Ectodermal cell (in vitro differentiated cells): ENCODE measurements around the gene CACNA1I.

ENCODE experiments used
- H3K27ac ChIP-seq: 2 replicates; pipeline ENCODE4 v1.7.0; 2013; ENCODE audit warnings: mild to moderate bottlenecking, low read depth, low read length; ENCODE audit not compliant: insufficient read depth, poor library complexity, severe bottlenecking
- H3K27me3 ChIP-seq: 2 replicates; pipeline ENCODE4 v1.7.0; 2013; ENCODE audit warnings: mild to moderate bottlenecking, low read length; ENCODE audit not compliant: insufficient read depth, control insufficient read depth, poor library complexity, severe bottlenecking
- H3K36me3 ChIP-seq: one replicate; pipeline ENCODE4 v1.7.0; 2013; ENCODE audit warnings: low read length; ENCODE audit not compliant: control insufficient read depth, insufficient read depth
- H3K4me1 ChIP-seq: one replicate; pipeline ENCODE4 v1.7.0; 2013; ENCODE audit warnings: low read length; ENCODE audit not compliant: control insufficient read depth, insufficient read depth
- H3K4me3 ChIP-seq: 2 replicates; pipeline ENCODE4 v1.7.0; 2013; ENCODE audit warnings: low read depth, low read length, control low read depth; ENCODE audit not compliant: insufficient read depth
- H3K9me3 ChIP-seq: 2 replicates; pipeline ENCODE4 v1.7.0; 2013; ENCODE audit warnings: mild to moderate bottlenecking, low read length, moderate library complexity; ENCODE audit not compliant: control insufficient read depth
- WGBS, 2 experiments: methylation state at CpG; one replicate each; pipeline ENCODE4 v1.1.7; 2013; ENCODE audit warnings: missing lambda C conversion rate in 2 of 2; 5-methylcytosine and 5-hydroxymethylcytosine counted together

Gene CACNA1I

GRCh38 chr22:39621826-39622225, 51.3 kb downstream of the CACNA1I start:
- no peaks in the 10 kb centered on the region for H3K27me3 ChIP-seq
- no peak overlapping the region for H3K27ac ChIP-seq
- peaks cover 6% of the 10 kb centered on the region for H3K4me1 ChIP-seq
- 92 to 93% methylated on average over 7 of the region's 7 CpGs for WGBS, 2 experiments
- no peaks in the 10 kb centered on the region for H3K36me3 ChIP-seq
- no peaks in the 10 kb centered on the region for H3K9me3 ChIP-seq
- H3K4me3 ChIP-seq = no peak overlapping the region

DNA sequence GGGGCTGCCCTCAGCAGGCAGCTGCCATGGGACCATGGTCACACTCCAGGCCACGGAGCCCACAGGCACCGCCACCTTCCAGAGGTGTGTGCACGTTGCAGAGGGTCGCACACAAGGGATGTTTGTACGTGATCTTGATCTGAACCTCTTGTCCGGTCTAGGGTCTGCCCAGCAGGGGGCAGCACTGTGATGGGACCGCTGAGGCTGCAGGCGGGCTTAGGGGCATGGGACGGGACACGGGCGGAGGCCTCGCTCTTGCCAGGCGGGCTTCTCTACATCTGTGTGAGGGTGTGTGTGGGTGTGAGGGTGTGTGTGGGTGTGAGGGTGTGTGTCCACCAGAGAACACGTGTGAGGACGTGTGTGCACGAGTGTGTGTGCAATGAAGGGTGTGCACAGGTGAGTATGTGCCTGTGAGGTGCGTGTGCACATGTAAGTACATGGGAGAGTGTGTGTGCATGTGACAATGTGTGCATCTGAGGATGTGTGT, 52.4 kb downstream of the CACNA1I start:
- Histone ChIP-seq H3K9me3 (no peaks in the 10 kb centered on the region), H3K4me1 (peaks cover 1% of the 10 kb centered on the region), H3K4me3 (no peak overlapping the region), H3K27ac (no peak overlapping the region), H3K36me3 (no peaks in the 10 kb centered on the region), H3K27me3 (no peaks in the 10 kb centered on the region)
- 67 to 69% methylated on average over 17 of the region's 17 CpGs for WGBS, 2 experiments

DNA sequence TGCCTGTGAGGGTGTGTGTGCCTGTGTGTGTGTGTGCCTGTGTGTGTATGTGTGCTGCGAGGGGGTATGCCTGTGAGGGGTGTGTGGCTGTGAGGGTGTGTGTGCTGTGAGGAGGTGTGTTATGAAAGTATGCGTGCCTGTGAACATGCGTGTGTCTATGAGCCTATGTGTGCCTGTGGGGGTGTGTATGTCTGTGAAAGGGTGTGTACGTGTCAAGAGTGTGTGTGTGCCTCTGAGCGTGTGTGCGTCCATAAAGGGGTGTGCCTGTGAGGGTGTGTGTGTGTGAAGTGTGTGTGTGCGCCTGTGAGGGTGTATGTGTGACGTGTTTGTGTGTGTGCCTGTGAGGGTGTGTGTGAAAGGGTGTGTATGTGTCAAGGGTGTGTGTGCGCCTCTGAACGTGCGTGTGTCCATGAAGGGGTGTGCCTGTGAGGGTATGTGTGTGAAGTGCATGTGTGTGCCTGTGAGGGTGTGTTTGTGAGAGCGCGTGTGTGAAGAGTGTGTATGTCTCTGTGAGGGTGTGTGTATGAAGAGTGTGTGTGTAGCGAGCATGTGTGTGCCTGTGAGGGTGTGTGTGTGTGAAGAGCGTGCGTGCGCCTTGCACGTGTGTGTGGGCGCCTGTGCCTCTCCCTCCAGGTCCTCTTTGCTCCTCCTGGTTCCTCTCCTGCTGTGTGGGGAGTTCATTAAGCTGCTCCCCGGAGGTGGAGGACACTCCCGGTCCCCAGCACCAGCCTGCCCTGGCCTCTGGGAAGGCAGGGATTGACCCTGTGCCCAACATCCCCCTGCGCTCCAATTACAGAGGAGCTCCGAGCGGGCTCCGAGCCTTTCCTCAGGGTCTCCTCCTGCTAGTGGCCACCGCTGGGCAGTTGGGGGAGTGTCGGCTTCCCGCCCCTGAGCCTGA, 53.3 kb downstream of the CACNA1I start:
- Histone ChIP-seq H3K36me3 (no peaks in the 10 kb centered on the region), H3K9me3 (no peaks in the 10 kb centered on the region), H3K4me3 (no peak overlapping the region), H3K4me1 (peaks cover 4% of the 10 kb centered on the region), H3K27me3 (no peaks in the 10 kb centered on the region), H3K27ac (no peak overlapping the region)
- 72% methylated on average over 28 of the region's 28 CpGs for WGBS, 2 experiments

DNA sequence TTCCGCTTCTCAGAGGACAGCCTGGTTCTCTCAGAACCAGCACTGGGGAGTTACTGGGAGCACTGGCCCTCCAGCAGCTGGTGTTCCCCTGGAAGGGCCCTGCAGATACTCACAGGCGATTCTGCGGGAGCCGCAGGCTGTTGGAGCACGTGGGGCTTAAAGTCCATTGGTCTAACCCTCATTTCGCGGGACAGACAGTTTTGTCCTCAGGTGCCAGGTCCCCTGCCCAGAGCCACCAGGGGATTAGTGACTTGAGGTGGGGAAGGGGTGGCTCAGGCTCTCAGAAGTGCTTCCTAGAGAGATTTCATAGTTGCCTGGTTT, 53.9 kb downstream of the CACNA1I start:
- H3K9me3 ChIP-seq = no peaks in the 10 kb centered on the region
- peaks cover 4% of the 10 kb centered on the region for H3K4me1 ChIP-seq
- H3K27me3 ChIP-seq = no peaks in the 10 kb centered on the region
- no peak overlapping the region for H3K4me3 ChIP-seq
- 53 to 63% methylated on average over 7 of the region's 7 CpGs for WGBS, 2 experiments
- no peak overlapping the region for H3K27ac ChIP-seq
- H3K36me3 ChIP-seq = no peaks in the 10 kb centered on the region

- no peaks in the 10 kb centered on the region for H3K36me3 ChIP-seq
- no peaks in the 10 kb centered on the region for H3K27me3 ChIP-seq
- no peak overlapping the region for H3K27ac ChIP-seq
- WGBS, 2 experiments = 67 to 71% methylated on average over 21 to 22 of the region's 22 CpGs
- no peaks in the 10 kb centered on the region for H3K9me3 ChIP-seq
- no peak overlapping the region for H3K4me3 ChIP-seq
- peaks cover 4% of the 10 kb centered on the region for H3K4me1 ChIP-seq
Observed at GRCh38 chr22:39625569-39626537, 55.3 kb downstream of the CACNA1I start.

DNA sequence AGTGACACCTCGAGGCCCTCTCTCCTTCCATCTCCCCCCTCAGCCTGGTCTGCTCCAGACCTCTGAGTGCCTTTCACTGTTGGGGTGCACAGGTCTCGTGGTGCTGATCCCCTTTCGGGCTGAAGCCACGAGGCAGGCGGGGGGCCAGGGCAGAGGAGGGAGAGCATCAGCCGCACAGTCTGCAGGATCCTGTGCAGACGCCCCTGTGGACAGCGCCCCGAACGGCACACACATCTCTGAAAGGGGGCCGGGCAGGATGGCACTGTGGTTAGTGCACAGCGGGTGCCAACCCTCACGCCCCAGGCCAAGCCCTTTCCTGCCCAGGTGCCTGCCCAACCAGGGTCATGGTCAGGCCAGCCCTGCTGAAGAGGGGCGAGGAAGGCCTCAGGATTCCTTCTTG, 56.7 kb downstream of the CACNA1I start:
- Histone ChIP-seq H3K36me3 (no peaks in the 10 kb centered on the region), H3K9me3 (no peaks in the 10 kb centered on the region), H3K27me3 (no peaks in the 10 kb centered on the region), H3K27ac (no peak overlapping the region), H3K4me3 (no peak overlapping the region), H3K4me1 (peaks cover 14% of the 10 kb centered on the region)
- 94% methylated on average over 14 of the region's 14 CpGs for WGBS, 2 experiments

GRCh38 chr22:39627865-39628562, 57.5 kb downstream of the CACNA1I start:
- WGBS, 2 experiments = 69 to 71% methylated on average over 12 of the region's 12 CpGs
- peaks cover 15% of the 10 kb centered on the region for H3K4me1 ChIP-seq
- H3K9me3 ChIP-seq = no peaks in the 10 kb centered on the region
- H3K27ac ChIP-seq = no peak overlapping the region
- H3K4me3 ChIP-seq = no peak overlapping the region
- no peaks in the 10 kb centered on the region for H3K36me3 ChIP-seq
- no peaks in the 10 kb centered on the region for H3K27me3 ChIP-seq

DNA sequence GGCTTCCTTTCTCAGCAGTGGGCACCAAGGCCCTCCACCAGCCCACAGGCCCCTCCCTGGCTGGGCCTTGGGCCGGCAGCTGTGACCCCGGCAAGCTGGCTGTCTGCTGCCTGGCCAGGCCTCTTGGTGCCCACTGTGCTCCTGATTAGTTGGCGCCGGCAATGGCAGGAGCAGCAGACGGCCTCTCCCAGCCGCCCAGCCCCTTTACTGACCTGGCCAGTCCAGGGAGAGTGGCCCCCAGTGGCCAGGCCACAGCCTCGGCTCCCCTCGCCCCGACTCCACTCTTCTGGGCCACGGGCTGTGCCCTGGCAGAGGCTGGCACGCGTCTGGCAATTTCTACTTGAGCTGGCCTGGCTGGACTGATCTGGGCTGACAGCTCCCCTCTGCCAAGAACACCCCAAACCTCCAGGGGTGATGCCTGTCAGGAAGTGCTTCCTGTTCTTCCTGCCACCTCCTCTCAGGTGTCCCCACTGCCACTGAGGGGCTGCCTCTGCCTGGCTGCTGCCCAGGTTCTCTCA, 58.1 kb downstream of the CACNA1I start:
- Histone ChIP-seq H3K9me3 (no peaks in the 10 kb centered on the region), H3K27me3 (no peaks in the 10 kb centered on the region), H3K27ac (no peak overlapping the region), H3K4me3 (no peak overlapping the region), H3K4me1 (peaks cover 15% of the 10 kb centered on the region), H3K36me3 (no peaks in the 10 kb centered on the region)
- 92% methylated on average over 12 of the region's 12 CpGs for WGBS, 2 experiments

GRCh38 chr22:39629851-39630250, 59.3 kb downstream of the CACNA1I start:
- Histone ChIP-seq H3K9me3 (no peaks in the 10 kb centered on the region), H3K27ac (no peak overlapping the region), H3K36me3 (no peaks in the 10 kb centered on the region), H3K4me1 (peaks cover 15% of the 10 kb centered on the region), H3K27me3 (no peaks in the 10 kb centered on the region), H3K4me3 (no peak overlapping the region)
- 82 to 83% methylated on average over 8 of the region's 8 CpGs for WGBS, 2 experiments
